HepG2 (cell line): ENCODE measurements around the gene FAAP20. TPM values are rescaled to one million over a fixed set of nuclear protein-coding genes. Genes with fewer than 3 reads are reported as not detected.

Experiments
- BCL6 ChIP-seq: IDR thresholded peaks from 2 replicates; pipeline ENCODE4 v1.6.1; 2016; ENCODE audit warnings: missing genetic modification reagents, missing compliant biosample characterization
- ELK4 ChIP-seq: sonication (generic); formaldehyde crosslinking; IDR thresholded peaks from 2 replicates; pipeline ENCODE4 v1.9.0; 2021; ENCODE audit warnings: missing genetic modification reagents, borderline replicate concordance
- HMGXB3 ChIP-seq: sonication (generic); formaldehyde crosslinking; IDR thresholded peaks from 2 replicates; pipeline ENCODE4 v1.4.0; 2020; ENCODE audit warnings: missing genetic modification reagents, borderline replicate concordance
- HOXA5 ChIP-seq: sonication (generic); formaldehyde crosslinking; IDR thresholded peaks from 2 replicates; pipeline ENCODE4 v1.4.0; 2020; ENCODE audit warnings: missing genetic modification reagents
- RXRA ChIP-seq: sonication (generic); formaldehyde crosslinking; IDR thresholded peaks from 2 replicates; pipeline ENCODE4 v1.5.1; 2020; ENCODE audit warnings: missing genetic modification reagents
- SOX5 ChIP-seq: IDR thresholded peaks from 2 replicates; pipeline ENCODE4 v1.6.1; 2016; ENCODE audit warnings: borderline replicate concordance
- SOX6 ChIP-seq, 2 experiments: fragments of 450-650 bp in 1 of 2; sonication (generic) in 1 of 2; formaldehyde crosslinking in 1 of 2; IDR thresholded peaks; 2 replicates each; pipeline versions ENCODE4 v1.4.0 to v1.6.1; 2017 to 2020; ENCODE audit warnings: antibody characterized with exemption in 1 of 2, mild to moderate bottlenecking in 1 of 2, missing genetic modification reagents in 1 of 2
- U2AF2 ChIP-seq: fragments of 200-400 bp; formaldehyde crosslinking; IDR thresholded peaks from 2 replicates; pipeline ENCODE4 v1.6.1; 2017; ENCODE audit warnings: low read depth, mild to moderate bottlenecking, low read length
- UBTF ChIP-seq: sonication (generic); formaldehyde crosslinking; IDR thresholded peaks from 2 replicates; pipeline ENCODE4 v1.4.0; 2020; ENCODE audit warnings: mild to moderate bottlenecking, missing genetic modification reagents
- ZBTB3 ChIP-seq: sonication (generic); formaldehyde crosslinking; IDR thresholded peaks from 2 replicates; pipeline ENCODE4 v1.4.0; 2020; ENCODE audit warnings: low read depth, mild to moderate bottlenecking, moderate library complexity, missing genetic modification reagents, borderline replicate concordance
- ZNF589 ChIP-seq: sonication (generic); formaldehyde crosslinking; conservative IDR thresholded peaks from 2 replicates; pipeline ENCODE4 v1.8.0; 2022; ENCODE audit warnings: mild to moderate bottlenecking, moderate library complexity, missing genetic modification reagents
- polyA plus RNA-seq, 8 experiments: library from polyadenylated mRNA; depleted of rRNA in 3 of 8; stranded (reverse) in 7 of 8; unstranded in 1 of 8; fragments of >200 nt; fragmentation: Illumina TruSeq in 4 of 8; extraction: Trizol in 4 of 8; gene quantifications; 2 replicates each; pipeline versions ENCODE4 v1.2.1 to v1.2.3, GENCODE V29; 2011 to 2016; ENCODE audit warnings: low read depth in 4 of 8, missing spikeins in 1 of 8, mixed read lengths in 1 of 8; ENCODE audit not compliant: insufficient read depth in 1 of 8
- total RNA-seq, 5 experiments: library from RNA; depleted of rRNA; stranded (reverse); fragments of >200 nt; fragmentation: Illumina TruSeq; extraction: Trizol; gene quantifications; 2 replicates each; pipeline ENCODE4 v1.2.3, GENCODE V29; 2016; ENCODE audit warnings: low read depth in 1 of 5

Gene FAAP20
- total and polyA plus RNA-seq, 2 of the 13 experiments (the other 11 are each of a cell fraction or from before 2014, with no cell fraction given), result 9.6 to 10.8 TPM

GRCh38 chr1:2189459-2190425 lies 4.8 kb downstream of the FAAP20 start (continued):
- TF ChIP-seq UBTF (CRISPR knock-in tag) (peak; percentile 87), ZNF589 (CRISPR knock-in tag) (no peak), HMGXB3 (CRISPR knock-in tag) (no peak), HOXA5 (peak; percentile 7; the same call in 1 of the 2 replicates), SOX5 (CRISPR knock-in tag) (no peak; the same call in 1 of the 2 replicates), BCL6 (CRISPR knock-in tag) (no peak), ELK4 (CRISPR knock-in tag) (no peak), ZBTB3 (CRISPR knock-in tag) (0 out of 2 replicates have a peak, but pooled peaks have one; percentile 51), U2AF2 (no peak), SOX6 (IDR thresholded peaks at IDR 0.05) (no peak), SOX6 (CRISPR knock-in tag; IDR thresholded peaks at IDR 0.05) (peak; percentile 66), RXRA (0 out of 2 replicates have a peak, but pooled peaks have one; percentile 7)
